ENCODE results near the gene NFATC4.

DNA sequence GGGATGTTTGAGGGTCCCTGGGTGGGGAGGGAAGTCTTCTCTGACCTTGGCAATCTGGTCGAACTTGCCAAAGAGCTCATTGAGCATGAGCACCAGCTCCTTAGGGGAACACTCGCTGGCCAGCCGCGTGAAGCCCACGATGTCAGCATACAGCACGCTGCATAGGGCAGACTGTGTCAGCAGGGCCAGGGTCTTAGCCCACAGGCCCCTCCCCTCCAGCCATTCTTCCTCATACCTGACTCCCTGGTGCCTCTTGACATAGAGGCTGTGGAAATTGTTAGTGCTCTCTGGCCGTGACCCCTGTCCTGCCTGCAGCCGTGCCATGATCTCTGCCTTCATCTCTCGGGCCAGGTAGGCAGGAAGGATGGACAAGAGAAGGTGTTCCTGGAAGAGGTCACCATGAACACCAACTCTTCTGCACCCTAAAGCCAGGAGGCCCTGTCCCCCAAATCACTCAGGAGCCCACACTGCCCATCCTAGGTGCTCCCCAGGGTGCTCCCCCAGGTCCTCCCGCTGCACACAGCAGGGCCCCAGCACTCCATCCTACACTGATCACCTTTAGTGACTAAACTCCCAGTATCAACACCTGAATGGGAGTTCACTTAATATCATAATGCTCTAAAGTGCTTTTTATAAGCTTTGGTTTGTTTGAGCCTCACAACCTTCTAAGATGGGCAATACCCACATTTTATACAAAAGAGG lies 36.9 kb upstream of the NFATC4 start:
- TF ChIP-seq POLR2AphosphoS5 (IDR thresholded peaks at IDR 0.05; ENCODE audit: borderline replicate concordance, low read depth, low read length) = no peak
- no peak for TF ChIP-seq EZH2 (IDR thresholded peaks at IDR 0.05)

Measured in SK-N-MC (cell line).